Measurements from ENCODE around the gene DAPK1.

DAPK1 gene

GRCh38 chr9:87665505-87665904, 167.8 kb downstream of the DAPK1 start:
- ChIA-PET POLR2A (no interaction called here), CTCF (no interaction called here)
- no peak for TF ChIP-seq ZNF416 (tag by site-specific recombination; IDR thresholded peaks at IDR 0.05)
- TF ChIP-seq ZNF837 (tag by site-specific recombination; IDR thresholded peaks at IDR 0.05): no peak
- no peak for TF ChIP-seq PRDM10 (tag by site-specific recombination; IDR thresholded peaks at IDR 0.05)
- TF ChIP-seq, protein P1, sequence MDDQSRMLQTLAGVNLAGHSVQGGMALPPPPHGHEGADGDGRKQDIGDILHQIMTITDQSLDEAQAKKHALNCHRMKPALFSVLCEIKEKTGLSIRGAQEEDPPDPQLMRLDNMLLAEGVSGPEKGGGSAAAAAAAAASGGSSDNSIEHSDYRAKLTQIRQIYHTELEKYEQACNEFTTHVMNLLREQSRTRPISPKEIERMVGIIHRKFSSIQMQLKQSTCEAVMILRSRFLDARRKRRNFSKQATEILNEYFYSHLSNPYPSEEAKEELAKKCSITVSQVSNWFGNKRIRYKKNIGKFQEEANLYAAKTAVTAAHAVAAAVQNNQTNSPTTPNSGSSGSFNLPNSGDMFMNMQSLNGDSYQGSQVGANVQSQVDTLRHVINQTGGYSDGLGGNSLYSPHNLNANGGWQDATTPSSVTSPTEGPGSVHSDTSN (CRISPR knock-in tag; IDR thresholded peaks at IDR 0.05): no peak
- no peak for TF ChIP-seq KLF9 (tag by site-specific recombination; IDR thresholded peaks at IDR 0.05; ENCODE audit: low read depth)
- TF ChIP-seq SETDB1 (IDR thresholded peaks at IDR 0.05; ENCODE audit: insufficient read length, low read length): no peak
- H3K36me3 ChIP-seq (ENCODE audit: control insufficient read depth in 2 of 2, insufficient read depth in 1 of 2, low read length in 2 of 2): peaks cover 0 to 30% of the 10 kb centered on the region in 2 experiments; a peak in 1 of 3 replicates
- H3K27ac ChIP-seq (ENCODE audit: extremely low read depth, low read depth, low read length): no peak overlapping the region
- H3K4me3 ChIP-seq (ENCODE audit: low read depth, low read length): no peak overlapping the region
- H3K4me1 ChIP-seq (ENCODE audit: control insufficient read depth, insufficient read depth, low read length): no peaks in the 10 kb centered on the region
- H3K9me3 ChIP-seq (ENCODE audit: control insufficient read depth, insufficient read depth, low read depth, low read length): no peaks in the 10 kb centered on the region

DNA sequence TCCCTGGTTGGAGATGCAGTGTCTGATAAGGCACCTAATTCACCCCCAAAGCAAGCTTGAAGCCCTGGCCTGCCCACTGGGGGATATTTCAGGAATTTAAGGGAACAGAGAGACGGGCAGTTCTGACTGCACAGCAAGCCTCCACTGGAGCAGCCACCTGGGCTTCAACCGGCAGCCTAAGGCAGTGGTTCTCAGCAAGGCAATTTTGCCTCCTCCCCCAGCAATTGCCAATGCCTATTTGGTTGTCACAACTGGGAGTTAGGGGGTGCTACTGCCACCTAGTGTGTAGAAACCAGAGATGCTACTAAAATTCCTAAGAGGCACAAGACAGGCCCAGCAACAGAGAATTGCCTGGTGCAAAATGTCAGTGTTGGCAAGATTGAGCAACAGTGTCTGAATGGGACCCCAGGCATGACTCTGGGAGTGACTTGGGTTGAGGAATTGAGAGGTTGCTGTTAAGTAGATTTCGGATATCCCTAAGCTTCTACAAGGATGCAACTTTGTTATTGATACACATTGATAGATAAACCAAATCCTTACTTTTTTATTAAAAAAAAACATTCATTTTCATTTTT, 169.6 kb downstream of the DAPK1 start:
- H3K4me3 ChIP-seq (ENCODE audit: low read depth, low read length): no peak overlapping the region
- no peaks in the 10 kb centered on the region for H3K4me1 ChIP-seq (ENCODE audit: control insufficient read depth, insufficient read depth, low read length)
- H3K36me3 ChIP-seq (ENCODE audit: control insufficient read depth in 2 of 2, insufficient read depth in 1 of 2, low read length in 2 of 2): peaks cover 0 to 37% of the 10 kb centered on the region in 2 experiments; a peak in 1 of 3 replicates
- H3K9me3 ChIP-seq (ENCODE audit: control insufficient read depth, insufficient read depth, low read depth, low read length): no peaks in the 10 kb centered on the region
- H3K27ac ChIP-seq (ENCODE audit: extremely low read depth, low read depth, low read length): no peak overlapping the region
- peak; percentile 94; the same call in 1 of the 2 replicates for TF ChIP-seq ZNF561 (tag by site-specific recombination; IDR thresholded peaks at IDR 0.05; ENCODE audit: borderline replicate concordance)
- TF ChIP-seq TRIM28 (IDR thresholded peaks at IDR 0.05; ENCODE audit: borderline replicate concordance, low read length): peak; percentile 98; the same call in 1 of the 2 replicates
- no peak for TF ChIP-seq ZXDB (tag by site-specific recombination; IDR thresholded peaks at IDR 0.05)
- peak; percentile 36 for TF ChIP-seq ZNF654 (tag by site-specific recombination; IDR thresholded peaks at IDR 0.05; ENCODE audit: low read depth)
- peak; percentile 94 for TF ChIP-seq SETDB1 (IDR thresholded peaks at IDR 0.05; ENCODE audit: insufficient read length, low read length)
- POLR2A ChIA-PET: no interaction called here
- CTCF ChIA-PET: interaction anchor here (0.9 to 1.6 kb wide), 3 partner anchors 13 to 330 kb away, joined by 3 to 7 read pairs (median 4); no protein-coding TSS in a partner anchor

- Histone ChIP-seq H3K36me3 (ENCODE audit: control insufficient read depth in 2 of 2, insufficient read depth in 1 of 2, low read length in 2 of 2) (peaks cover 0 to 37% of the 10 kb centered on the region in 2 experiments; a peak in 1 of 3 replicates), H3K9me3 (ENCODE audit: control insufficient read depth, insufficient read depth, low read depth, low read length) (no peaks in the 10 kb centered on the region), H3K4me3 (ENCODE audit: low read depth, low read length) (no peak overlapping the region), H3K4me1 (ENCODE audit: control insufficient read depth, insufficient read depth, low read length) (no peaks in the 10 kb centered on the region), H3K27ac (ENCODE audit: extremely low read depth, low read depth, low read length) (no peak overlapping the region)
- ChIA-PET CTCF (interaction anchor here (0.8 to 1.4 kb wide), 4 partner anchors 11 to 343 kb away, joined by 3 to 4 read pairs (median 4); no protein-coding TSS in a partner anchor), POLR2A (no interaction called here)
- no peak for TF ChIP-seq OSR2 (tag by site-specific recombination; IDR thresholded peaks at IDR 0.05)
- no peak for TF ChIP-seq ZFP3 (tag by site-specific recombination; IDR thresholded peaks at IDR 0.05; ENCODE audit: low read depth)
- TF ChIP-seq GLI4 (tag by site-specific recombination; IDR thresholded peaks at IDR 0.05): no peak
- no peak for TF ChIP-seq HIC1 (tag by site-specific recombination; IDR thresholded peaks at IDR 0.05)
- no peak for TF ChIP-seq ZNF488 (tag by site-specific recombination; IDR thresholded peaks at IDR 0.05)
- no peak for TF ChIP-seq ZNF280D (tag by site-specific recombination; IDR thresholded peaks at IDR 0.05)
Observed at GRCh38 chr9:87668222-87668621, 170.6 kb downstream of the DAPK1 start.
